HepG2 (cell line): Measurements from ENCODE around the gene PLK3. TPM values are rescaled to one million over a fixed set of nuclear protein-coding genes. Genes with fewer than 3 reads are reported as not detected.

Experiments used
- ATAC-seq: fragments of 200-7000 bp; cut with Tn5 transposase; 3 replicates; pipeline ENCODE4 v1.9.1; 2020; ENCODE audit warnings: mild to moderate bottlenecking, moderate library complexity
- BruUV-seq: library from RNA; stranded (reverse); fragments of 400-500 nt; replicated peaks from 2 replicates; lab custom pipeline; 2021; lab: Mats Ljungman, UMichigan
- CTCF ChIA-PET: fragments of 300-600 bp; formaldehyde crosslinking; extraction: SDS; loops from one replicate; lab custom pipeline; 2021; ENCODE audit warnings: low total read pairs, inconsistent platforms, low intra/inter-chr PET ratio; lab: Yijun Ruan, JAX
- POLR2A ChIA-PET: fragments of 350-600 bp; sonication (Branson Sonifier 250); formaldehyde crosslinking; loops from one replicate; lab custom pipeline; 2020; ENCODE audit warnings: antibody characterized with exemption, inconsistent platforms; lab: Yijun Ruan, JAX
- DNase-seq: peaks from one replicate; pipeline ENCODE4 v3.0.0-alpha.2; 2015; ENCODE audit warnings: low spot score
- FAIRE-seq: peaks from 3 replicates; lab custom pipeline; 2011; peaks lifted over from hg19 to GRCh38; lab: Jason Lieb, UNC
- H2AFZ ChIP-seq: one replicate; pipeline ENCODE4 v1.6.1; 2011; ENCODE audit warnings: low read length, inconsistent platforms
- H3K27ac ChIP-seq: fragments of 300-600 bp; 3 replicates; pipeline ENCODE4 v1.8.0; 2011; ENCODE audit warnings: mixed run types, mild to moderate bottlenecking, mixed read lengths, low read length, inconsistent platforms; ENCODE audit not compliant: insufficient read depth; ENCODE audit errors: extremely low read length
- H3K27me3 ChIP-seq, 2 experiments: fragments of 200-600 bp in 1 of 2; 2 replicates in 1 of 2; 3 replicates in 1 of 2; pipeline versions ENCODE4 v1.6.0 to v1.8.0; 2011; ENCODE audit warnings: low read length in 2 of 2, mild to moderate bottlenecking in 2 of 2, moderate library complexity in 2 of 2, inconsistent platforms in 1 of 2; ENCODE audit not compliant: insufficient read depth in 2 of 2, control insufficient read depth in 1 of 2
- H3K36me3 ChIP-seq, 2 experiments: fragments of 200-600 bp in 1 of 2; replicated peaks in 1 of 2; 2 replicates in 1 of 2; 3 replicates in 1 of 2; pipeline versions ENCODE4 v1.5.1 to v1.8.0; 2011; ENCODE audit warnings: low read length in 2 of 2, inconsistent platforms in 1 of 2; ENCODE audit not compliant: insufficient read depth in 2 of 2, control insufficient read depth in 1 of 2
- H3K4me1 ChIP-seq: 2 replicates; pipeline ENCODE4 v1.5.1; 2012; ENCODE audit warnings: low read length, inconsistent platforms; ENCODE audit not compliant: insufficient read depth
- H3K4me2 ChIP-seq: 2 replicates; pipeline ENCODE4 v1.6.0; 2011; ENCODE audit warnings: low read depth, low read length, inconsistent platforms
- H3K4me3 ChIP-seq, 3 experiments: fragments of 200-600 bp in 1 of 3; sonication (generic), shearing (Covaris generic) in 1 of 3; replicated peaks in 1 of 3; 2 replicates each; pipeline ENCODE4 v1.5.1; 2011 to 2016; ENCODE audit warnings: low read length in 3 of 3, inconsistent platforms in 2 of 3, low read depth in 2 of 3, mild to moderate bottlenecking in 2 of 3, control low read depth in 1 of 3, mixed read lengths in 1 of 3; ENCODE audit not compliant: insufficient read depth in 1 of 3
- H3K79me2 ChIP-seq: one replicate; pipeline ENCODE4 v1.6.1; 2011; ENCODE audit warnings: low read length, inconsistent platforms; ENCODE audit not compliant: insufficient read depth
- H3K9ac ChIP-seq: 2 replicates; pipeline ENCODE4 v1.6.0; 2011; ENCODE audit warnings: mild to moderate bottlenecking, low read depth, low read length, inconsistent platforms; ENCODE audit not compliant: insufficient read depth
- H3K9me3 ChIP-seq: 2 replicates; pipeline ENCODE4 v1.5.1; 2012; ENCODE audit warnings: mild to moderate bottlenecking, low read length
- H4K20me1 ChIP-seq: 2 replicates; pipeline ENCODE4 v1.6.0; 2011; ENCODE audit warnings: inconsistent platforms, mild to moderate bottlenecking, low read length, moderate library complexity; ENCODE audit not compliant: insufficient read depth
- FOSL2 ChIP-seq: sonication (generic); formaldehyde crosslinking; IDR thresholded peaks from 2 replicates; pipeline ENCODE4 v1.4.0; 2020; ENCODE audit warnings: missing genetic modification reagents
- ISX ChIP-seq: sonication (generic); formaldehyde crosslinking; conservative IDR thresholded peaks from 2 replicates; pipeline ENCODE4 v1.5.0; 2020; ENCODE audit warnings: missing genetic modification reagents
- JUN ChIP-seq: sonication (generic); formaldehyde crosslinking; IDR thresholded peaks from 2 replicates; pipeline ENCODE4 v1.4.0; 2020; ENCODE audit warnings: mild to moderate bottlenecking, missing genetic modification reagents
- KDM2A ChIP-seq: sonication (generic); formaldehyde crosslinking; IDR thresholded peaks from 2 replicates; pipeline ENCODE4 v1.4.0; 2020; ENCODE audit warnings: low read depth, missing genetic modification reagents, borderline replicate concordance
- PPARG ChIP-seq: conservative IDR thresholded peaks from 2 replicates; pipeline ENCODE4 v1.6.1; 2016; ENCODE audit warnings: missing biosample characterization, missing genetic modification reagents
- SMC3 ChIP-seq: IDR thresholded peaks from 2 replicates; pipeline ENCODE4 v1.6.1; 2011; ENCODE audit warnings: low read length, improper control_type of control experiment
- STAG1 ChIP-seq: sonication (generic); formaldehyde crosslinking; IDR thresholded peaks from 2 replicates; pipeline ENCODE4 v1.4.0; 2020; ENCODE audit warnings: missing genetic modification reagents
- TARDBP ChIP-seq: sonication (generic); formaldehyde crosslinking; IDR thresholded peaks from 2 replicates; pipeline ENCODE4 v1.8.0; 2022; ENCODE audit warnings: mild to moderate bottlenecking, missing genetic modification reagents
- TBX3 ChIP-seq: fragments of 450-650 bp; IDR thresholded peaks from 2 replicates; pipeline ENCODE4 v1.6.1; 2017; ENCODE audit warnings: antibody characterized with exemption, mild to moderate bottlenecking, inconsistent platforms, borderline replicate concordance
- ZFP90 ChIP-seq: sonication (generic); formaldehyde crosslinking; IDR thresholded peaks from 2 replicates; pipeline ENCODE4 v1.8.0; 2022; ENCODE audit warnings: missing genetic modification reagents, mild to moderate bottlenecking, inconsistent platforms, borderline replicate concordance
- ZMAT3 ChIP-seq: sonication (generic); formaldehyde crosslinking; conservative IDR thresholded peaks from 2 replicates; pipeline ENCODE4 v1.7.0; 2021; ENCODE audit warnings: missing genetic modification reagents
- ZNF816 ChIP-seq: sonication (generic); formaldehyde crosslinking; IDR thresholded peaks from 2 replicates; pipeline ENCODE4 v1.8.0; 2022; ENCODE audit warnings: missing genetic modification reagents, mild to moderate bottlenecking, borderline replicate concordance
- ZSCAN12 ChIP-seq: sonication (generic); formaldehyde crosslinking; IDR thresholded peaks from 2 replicates; pipeline ENCODE4 v1.9.0; 2021; ENCODE audit warnings: mild to moderate bottlenecking, missing genetic modification reagents
- WGBS: methylation state at CpG from one replicate; pipeline ENCODE4 v1.1.6; 2017; ENCODE audit warnings: low lambda C conversion rate; 5-methylcytosine and 5-hydroxymethylcytosine counted together
- in situ Hi-C: cut with HindIII; loops from 2 replicates; pipeline ENCODE4 v1.10.0; 2017; ENCODE audit warnings: low pct_unique_long_range_greater_than_20kb; ENCODE audit not compliant: extremely low pct_ligation_motif_present
- intact Hi-C: fragments of 100-400 bp; cut with micrococcal nuclease; formaldehyde crosslinking; loops from one replicate; pipeline ENCODE4 v1.10.0; 2022; ENCODE audit not compliant: unreplicated experiment
- polyA plus RNA-seq, 8 experiments: library from polyadenylated mRNA; depleted of rRNA in 3 of 8; stranded (reverse) in 7 of 8; unstranded in 1 of 8; fragments of >200 nt; fragmentation: Illumina TruSeq in 4 of 8; extraction: Trizol in 4 of 8; gene quantifications; 2 replicates each; pipeline versions ENCODE4 v1.2.1 to v1.2.3, GENCODE V29; 2011 to 2016; ENCODE audit warnings: low read depth in 4 of 8, missing spikeins in 1 of 8, mixed read lengths in 1 of 8; ENCODE audit not compliant: insufficient read depth in 1 of 8
- total RNA-seq, 5 experiments: library from RNA; depleted of rRNA; stranded (reverse); fragments of >200 nt; fragmentation: Illumina TruSeq; extraction: Trizol; gene quantifications; 2 replicates each; pipeline ENCODE4 v1.2.3, GENCODE V29; 2016; ENCODE audit warnings: low read depth in 1 of 5
- TF ChIP-seq, protein P1 (sequence below): sonication (generic); formaldehyde crosslinking; IDR thresholded peaks from 2 replicates; pipeline ENCODE4 v1.5.0; 2020; ENCODE audit warnings: mild to moderate bottlenecking, low read depth, missing genetic modification reagents, borderline replicate concordance
- TF ChIP-seq, protein P2 (sequence below): sonication (generic); formaldehyde crosslinking; conservative IDR thresholded peaks from 2 replicates; pipeline ENCODE4 v1.4.0; 2020; ENCODE audit warnings: missing genetic modification reagents
- TF ChIP-seq, protein P3 (sequence below): sonication (generic); formaldehyde crosslinking; IDR thresholded peaks from 2 replicates; pipeline ENCODE4 v1.4.0; 2020; ENCODE audit warnings: missing genetic modification reagents; ENCODE audit errors: not compliant biosample characterization

Gene PLK3
- total and polyA plus RNA-seq, 2 of the 13 experiments (the other 11 are each of a cell fraction or from before 2014, with no cell fraction given) = 9.8 to 16.9 TPM

DNA sequence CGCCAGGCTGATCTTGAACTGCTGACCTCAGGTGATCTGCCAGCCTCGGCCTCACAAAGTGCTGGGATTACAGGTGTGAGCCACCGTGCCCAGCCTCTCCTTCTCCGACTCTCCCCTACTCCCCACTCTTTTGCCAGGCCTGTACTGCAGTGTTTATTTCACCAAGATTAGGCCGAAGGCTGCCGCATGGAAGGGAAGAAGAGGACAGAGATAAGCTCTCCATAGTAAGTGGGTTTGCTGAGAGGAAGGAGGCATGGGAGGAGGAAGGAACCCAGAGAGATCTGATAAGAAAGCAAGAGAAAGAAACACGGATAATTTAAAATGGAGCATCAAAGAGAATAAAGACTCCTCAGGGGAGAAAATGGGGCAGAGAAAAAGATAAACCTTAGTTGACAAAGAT lies 34.2 kb downstream of the PLK3 start (continued):
- TF ChIP-seq JUN (CRISPR knock-in tag) (no peak), TARDBP (CRISPR knock-in tag) (no peak), ZNF816 (CRISPR knock-in tag) (no peak)
- TF ChIP-seq, protein P1, sequence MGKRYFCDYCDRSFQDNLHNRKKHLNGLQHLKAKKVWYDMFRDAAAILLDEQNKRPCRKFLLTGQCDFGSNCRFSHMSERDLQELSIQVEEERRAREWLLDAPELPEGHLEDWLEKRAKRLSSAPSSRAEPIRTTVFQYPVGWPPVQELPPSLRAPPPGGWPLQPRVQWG (CRISPR knock-in tag) = no peak

- peak overlapping the region; percentile 74 for H3K4me2 ChIP-seq
- peak overlapping the region in 1 of 3 experiments; percentile 26; a peak in 1 of 6 replicates for H3K4me3 ChIP-seq
- ChIA-PET POLR2A (interaction anchor here (1.0 kb wide), 1 partner anchor 9 kb away, joined by 3 read pairs; no protein-coding TSS in a partner anchor), CTCF (interaction anchor here (1.2 to 2.1 kb wide), 4 partner anchors 9 to 657 kb away, joined by 3 to 8 read pairs (median 4); partner anchors contain the start of gene PLK3)
- no peaks in the 10 kb centered on the region for H4K20me1 ChIP-seq
- WGBS = 51% methylated on average over 23 of the region's 23 CpGs
- BruUV-seq = no TSS peak
- no peak overlapping the region for H3K27ac ChIP-seq
- peaks cover 60% of the 10 kb centered on the region for H3K4me1 ChIP-seq
- H3K79me2 ChIP-seq = no peaks in the 10 kb centered on the region
- intact Hi-C loops = loop anchor here (5.0 kb wide), 2 partner anchors 176 to 656 kb away; partner anchors contain the start of genes HECTD3, TESK2 and UROD
- no peak overlapping the region for H2AFZ ChIP-seq
- 0 out of 2 replicates have a peak overlapping the region, but pooled peaks have one; percentile 5 for H3K9ac ChIP-seq
- no peaks in the 10 kb centered on the region for H3K36me3 ChIP-seq
- in situ Hi-C loops = loop anchor here (10.0 to 25.0 kb wide), 2 partner anchors 176 to 469 kb away; partner anchors contain the start of genes HECTD3 and UROD
- FAIRE-seq (peak; percentile 85), DNase-seq (peak; percentile 65), ATAC-seq (peak; percentile 70)
- H3K27me3 ChIP-seq = peaks cover 0 to 16% of the 10 kb centered on the region in 2 experiments; a peak in 1 of 5 replicates
- no peaks in the 10 kb centered on the region for H3K9me3 ChIP-seq
- TF ChIP-seq ZMAT3 (CRISPR knock-in tag) = 0 out of 2 replicates have a peak, but pooled peaks have one; percentile 30
- TF ChIP-seq KDM2A (CRISPR knock-in tag) = peak; percentile 46; the same call in 1 of the 2 replicates
- TF ChIP-seq ZSCAN12 (CRISPR knock-in tag) = no peak
- TF ChIP-seq, protein P2, sequence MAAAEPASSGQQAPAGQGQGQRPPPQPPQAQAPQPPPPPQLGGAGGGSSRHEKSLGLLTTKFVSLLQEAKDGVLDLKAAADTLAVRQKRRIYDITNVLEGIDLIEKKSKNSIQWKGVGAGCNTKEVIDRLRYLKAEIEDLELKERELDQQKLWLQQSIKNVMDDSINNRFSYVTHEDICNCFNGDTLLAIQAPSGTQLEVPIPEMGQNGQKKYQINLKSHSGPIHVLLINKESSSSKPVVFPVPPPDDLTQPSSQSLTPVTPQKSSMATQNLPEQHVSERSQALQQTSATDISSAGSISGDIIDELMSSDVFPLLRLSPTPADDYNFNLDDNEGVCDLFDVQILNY (CRISPR knock-in tag) = no peak
- TF ChIP-seq TBX3 = no peak
- no peak for TF ChIP-seq ISX (CRISPR knock-in tag)
- TF ChIP-seq PPARG (CRISPR knock-in tag) = 0 out of 2 replicates have a peak, but pooled peaks have one; percentile 26
- TF ChIP-seq, protein P3, sequence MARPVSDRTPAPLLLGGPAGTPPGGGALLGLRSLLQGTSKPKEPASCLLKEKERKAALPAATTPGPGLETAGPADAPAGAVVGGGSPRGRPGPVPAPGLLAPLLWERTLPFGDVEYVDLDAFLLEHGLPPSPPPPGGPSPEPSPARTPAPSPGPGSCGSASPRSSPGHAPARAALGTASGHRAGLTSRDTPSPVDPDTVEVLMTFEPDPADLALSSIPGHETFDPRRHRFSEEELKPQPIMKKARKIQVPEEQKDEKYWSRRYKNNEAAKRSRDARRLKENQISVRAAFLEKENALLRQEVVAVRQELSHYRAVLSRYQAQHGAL = peak; percentile 35
- TF ChIP-seq ZFP90 (CRISPR knock-in tag) = 0 out of 2 replicates have a peak, but pooled peaks have one; percentile 25
- peak; percentile 24; the same call in 1 of the 2 replicates for TF ChIP-seq FOSL2
- TF ChIP-seq SMC3 = peak; percentile 73
- peak; percentile 85 for TF ChIP-seq STAG1
Observed at GRCh38 chr1:44835738-44836675, 35.8 kb downstream of the PLK3 start.
